Mononuclear cell (primary cell): Measurements from ENCODE around the gene RBFOX2. TPM values are rescaled to one million over a fixed set of nuclear protein-coding genes. Genes with fewer than 3 reads are reported as not detected.
A peak's percentile ranks its signal among the peaks of the same experiment; 100 is the strongest.
"Not testable (repeated sequence)": the region's sequence is repeated elsewhere in the genome, so short reads cannot be mapped to it uniquely, and the experiment has no call there.

Source experiments
- H3K27me3 ChIP-seq: 2 replicates; pipeline ENCODE4 v1.6.0; 2011; ENCODE audit warnings: low read length, control low read depth; ENCODE audit not compliant: insufficient read depth
- H3K4me1 ChIP-seq: 2 replicates; pipeline ENCODE4 v1.5.1; 2011; ENCODE audit warnings: mild to moderate bottlenecking, low read length, control low read depth; ENCODE audit not compliant: insufficient read depth
- H3K4me3 ChIP-seq: 2 replicates; pipeline ENCODE4 v1.5.1; 2011; ENCODE audit warnings: mild to moderate bottlenecking, low read length, moderate library complexity
- H3K9me3 ChIP-seq: 2 replicates; pipeline ENCODE4 v1.5.1; 2011; ENCODE audit warnings: low read depth, mild to moderate bottlenecking, control low read depth, low read length
- total RNA-seq: library from RNA; depleted of rRNA; stranded (reverse); fragments of >200 nt; gene quantifications from one replicate; pipeline ENCODE4 v1.2.3, GENCODE V29; 2012

The RBFOX2 gene
- total RNA-seq, 1 donor, result 0.42 TPM

- Histone ChIP-seq H3K4me3 (no peak overlapping the region), H3K4me1 (no peaks in the 10 kb centered on the region), H3K27me3 (no peaks in the 10 kb centered on the region), H3K9me3 (no peaks in the 10 kb centered on the region)
Measured at GRCh38 chr22:36053242-36054147, 24.9 kb upstream of the RBFOX2 start.

GRCh38 chr22:36052505-36052941, 23.9 kb upstream of the RBFOX2 start:
- Histone ChIP-seq H3K9me3 (no peaks in the 10 kb centered on the region), H3K4me3 (no peak overlapping the region), H3K27me3 (no peaks in the 10 kb centered on the region), H3K4me1 (no peaks in the 10 kb centered on the region)

- H3K4me1 ChIP-seq, result no peaks in the 10 kb centered on the region
- no peaks in the 10 kb centered on the region for H3K9me3 ChIP-seq
- H3K4me3 ChIP-seq, result no peak overlapping the region
- H3K27me3 ChIP-seq, result no peaks in the 10 kb centered on the region
Measured at GRCh38 chr22:36049678-36049997, 21.0 kb upstream of the RBFOX2 start.

- H3K9me3 ChIP-seq, result no peaks in the 10 kb centered on the region
- no peak overlapping the region for H3K4me3 ChIP-seq
- H3K4me1 ChIP-seq, result no peaks in the 10 kb centered on the region
- no peaks in the 10 kb centered on the region for H3K27me3 ChIP-seq
Measured at GRCh38 chr22:36048911-36049677, 20.5 kb upstream of the RBFOX2 start.

GRCh38 chr22:36044517-36044916, 15.9 kb upstream of the RBFOX2 start:
- not testable (repeated sequence) for H3K9me3 ChIP-seq, H3K4me3 ChIP-seq, H3K4me1 ChIP-seq, H3K27me3 ChIP-seq

- H3K27me3 ChIP-seq, result no peaks in the 10 kb centered on the region
- H3K4me1 ChIP-seq, result no peaks in the 10 kb centered on the region
- no peak overlapping the region for H3K4me3 ChIP-seq
- no peaks in the 10 kb centered on the region for H3K9me3 ChIP-seq
Measured at GRCh38 chr22:36042240-36042639, 13.6 kb upstream of the RBFOX2 start.

- Histone ChIP-seq H3K4me3 (no peak overlapping the region), H3K9me3 (no peaks in the 10 kb centered on the region), H3K4me1 (no peaks in the 10 kb centered on the region), H3K27me3 (peaks cover 6% of the 10 kb centered on the region)
Measured at GRCh38 chr22:36039125-36039524, 10.5 kb upstream of the RBFOX2 start.

- H3K4me3 ChIP-seq, result no peak overlapping the region
- no peaks in the 10 kb centered on the region for H3K9me3 ChIP-seq
Measured at GRCh38 chr22:36037102-36037758, 8.6 kb upstream of the RBFOX2 start.

GRCh38 chr22:36036167-36036624, 7.6 kb upstream of the RBFOX2 start:
- peaks cover 13% of the 10 kb centered on the region for H3K27me3 ChIP-seq

More at GRCh38 chr22:36037102-36037758, 8.6 kb upstream of the RBFOX2 start:
- no peaks in the 10 kb centered on the region for H3K4me1 ChIP-seq
- H3K27me3 ChIP-seq, result peaks cover 10% of the 10 kb centered on the region

GRCh38 chr22:36032611-36033010, 4.0 kb upstream of the RBFOX2 start:
- peaks cover 15% of the 10 kb centered on the region for H3K4me1 ChIP-seq
- H3K4me3 ChIP-seq, result no peak overlapping the region
- no peaks in the 10 kb centered on the region for H3K9me3 ChIP-seq
- H3K27me3 ChIP-seq, result peaks cover 36% of the 10 kb centered on the region

More at GRCh38 chr22:36036167-36036624, 7.6 kb upstream of the RBFOX2 start:
- no peak overlapping the region for H3K4me3 ChIP-seq
- H3K9me3 ChIP-seq, result no peaks in the 10 kb centered on the region
- no peaks in the 10 kb centered on the region for H3K4me1 ChIP-seq

- Histone ChIP-seq H3K4me1 (peaks cover 16% of the 10 kb centered on the region), H3K9me3 (no peaks in the 10 kb centered on the region), H3K27me3 (peaks cover 50% of the 10 kb centered on the region), H3K4me3 (peak overlapping the region; percentile 33)
Measured at GRCh38 chr22:36029406-36029755, 757 bp upstream of the RBFOX2 start.

GRCh38 chr22:36027935-36028645, 534 bp downstream of the RBFOX2 start:
- Histone ChIP-seq H3K27me3 (peaks cover 46% of the 10 kb centered on the region), H3K4me3 (peak overlapping the region; percentile 33), H3K9me3 (no peaks in the 10 kb centered on the region), H3K4me1 (peaks cover 16% of the 10 kb centered on the region)

GRCh38 chr22:36027579-36027934, 1.1 kb downstream of the RBFOX2 start:
- peaks cover 16% of the 10 kb centered on the region for H3K4me1 ChIP-seq
- H3K4me3 ChIP-seq, result no peak overlapping the region
- peaks cover 46% of the 10 kb centered on the region for H3K27me3 ChIP-seq
- H3K9me3 ChIP-seq, result no peaks in the 10 kb centered on the region

GRCh38 chr22:36026741-36027140, 1.9 kb downstream of the RBFOX2 start:
- peaks cover 16% of the 10 kb centered on the region for H3K4me1 ChIP-seq
- H3K4me3 ChIP-seq, result no peak overlapping the region
- H3K27me3 ChIP-seq, result peaks cover 46% of the 10 kb centered on the region
- no peaks in the 10 kb centered on the region for H3K9me3 ChIP-seq
